Fibroblast of mammary gland (primary cell): ENCODE results near the gene ARL3.

ENCODE experiments used
- DNase-seq: peaks from one replicate; pipeline ENCODE4 v3.0.0-alpha.2; 2010; ENCODE audit warnings: low read depth
- H3K4me3 ChIP-seq: 2 replicates; pipeline ENCODE4 v1.5.1; 2011; ENCODE audit warnings: low read depth, mild to moderate bottlenecking, low read length, moderate library complexity; ENCODE audit not compliant: control insufficient read depth
- CTCF ChIP-seq: conservative IDR thresholded peaks from 2 replicates; pipeline ENCODE4 v1.5.1; 2011; ENCODE audit warnings: low read depth, low read length, inconsistent platforms; ENCODE audit not compliant: control insufficient read depth, insufficient read depth

ARL3 gene

GRCh38 chr10:102657984-102658724 lies 56.0 kb downstream of the ARL3 start:
- H3K4me3 ChIP-seq, result no peak overlapping the region
- peak; percentile 37 for DNase-seq
- no peak for TF ChIP-seq CTCF

- DNase-seq, result no peak
- no peak overlapping the region for H3K4me3 ChIP-seq
- no peak for TF ChIP-seq CTCF
These were observed 56.7 kb downstream of the ARL3 start for GRCh38 chr10:102657451-102657850.

- TF ChIP-seq CTCF, result no peak
- no peak overlapping the region for H3K4me3 ChIP-seq
- no peak for DNase-seq
These were observed 57.3 kb downstream of the ARL3 start for GRCh38 chr10:102656791-102657371.

- H3K4me3 ChIP-seq, result no peak overlapping the region
- DNase-seq, result no peak
- no peak for TF ChIP-seq CTCF
These were observed 58.2 kb downstream of the ARL3 start for GRCh38 chr10:102656026-102656425.

GRCh38 chr10:102654969-102655368 lies 59.2 kb downstream of the ARL3 start:
- no peak overlapping the region for H3K4me3 ChIP-seq
- TF ChIP-seq CTCF, result no peak
- no peak for DNase-seq

GRCh38 chr10:102654566-102654965 lies 59.6 kb downstream of the ARL3 start:
- DNase-seq, result no peak
- no peak for TF ChIP-seq CTCF
- H3K4me3 ChIP-seq, result no peak overlapping the region
